ENCODE data around the gene LILRA2. TPM values are rescaled to one million over a fixed set of nuclear protein-coding genes. Genes with fewer than 3 reads are reported as not detected.
"Not testable (repeated sequence)": the region's sequence is repeated elsewhere in the genome, so short reads cannot be mapped to it uniquely, and the experiment has no call there.

LILRA2 gene
- total RNA-seq, 1 donor from 2014 or later, result not detected

GRCh38 chr19:54570316-54570715, 3.3 kb upstream of the LILRA2 start:
- DNase-seq (ENCODE audit: extremely low read depth, low read depth, low spot score), result no peak

GRCh38 chr19:54571715-54572615, 1.6 kb upstream of the LILRA2 start:
- not testable (repeated sequence) for DNase-seq (ENCODE audit: extremely low read depth, low read depth, low spot score)

DNA sequence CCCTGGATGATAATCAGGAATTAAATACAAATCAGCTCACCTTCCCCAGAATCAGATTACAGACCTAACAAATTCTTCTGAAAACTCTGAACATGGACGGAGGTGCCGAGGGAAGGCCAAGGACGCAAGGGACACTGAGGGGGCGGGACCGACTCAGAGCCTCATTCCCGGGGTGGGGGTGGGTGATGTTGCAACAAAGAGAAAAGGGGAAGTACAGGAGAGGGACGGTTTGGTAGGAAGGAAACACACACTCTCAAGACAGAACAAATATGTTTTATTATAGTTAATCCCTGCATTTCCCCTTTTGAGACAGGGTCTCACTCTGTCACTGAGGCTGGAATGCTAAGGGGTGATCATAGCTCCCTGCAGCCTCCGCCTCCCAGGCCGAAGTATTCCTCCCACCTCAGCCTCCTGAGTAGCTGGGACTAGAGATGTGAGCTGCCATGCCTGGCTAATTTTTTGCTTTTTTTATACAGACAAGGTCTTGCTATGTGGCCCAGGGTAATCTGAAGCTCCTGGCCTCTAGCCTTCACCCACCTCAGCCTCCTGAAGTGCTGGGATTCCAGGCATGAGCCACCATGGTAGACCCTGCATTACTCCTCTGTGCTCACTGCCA, 786 bp upstream of the LILRA2 start:
- DNase-seq (ENCODE audit: extremely low read depth, low read depth, low spot score), result no peak

DNA sequence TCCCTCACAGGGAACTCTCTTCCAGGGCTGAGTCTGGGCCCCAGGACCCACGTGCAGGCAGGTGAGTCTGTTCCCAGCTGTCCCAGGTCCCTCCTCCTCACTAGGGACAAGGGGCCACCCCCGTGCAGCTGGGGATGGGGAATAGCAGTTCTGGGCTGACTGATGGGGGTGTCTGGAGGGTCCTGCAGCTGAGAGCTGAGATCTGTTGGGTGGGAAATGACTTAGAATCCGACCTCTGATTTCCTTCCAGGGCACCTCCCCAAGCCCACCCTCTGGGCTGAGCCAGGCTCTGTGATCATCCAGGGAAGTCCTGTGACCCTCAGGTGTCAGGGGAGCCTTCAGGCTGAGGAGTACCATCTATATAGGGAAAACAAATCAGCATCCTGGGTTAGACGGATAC, 461 bp downstream of the LILRA2 start:
- DNase-seq (ENCODE audit: extremely low read depth, low read depth, low spot score), result no peak

GRCh38 chr19:54574527-54575056, 1.0 kb downstream of the LILRA2 start:
- DNase-seq (ENCODE audit: extremely low read depth, low read depth, low spot score), result no peak

DNA sequence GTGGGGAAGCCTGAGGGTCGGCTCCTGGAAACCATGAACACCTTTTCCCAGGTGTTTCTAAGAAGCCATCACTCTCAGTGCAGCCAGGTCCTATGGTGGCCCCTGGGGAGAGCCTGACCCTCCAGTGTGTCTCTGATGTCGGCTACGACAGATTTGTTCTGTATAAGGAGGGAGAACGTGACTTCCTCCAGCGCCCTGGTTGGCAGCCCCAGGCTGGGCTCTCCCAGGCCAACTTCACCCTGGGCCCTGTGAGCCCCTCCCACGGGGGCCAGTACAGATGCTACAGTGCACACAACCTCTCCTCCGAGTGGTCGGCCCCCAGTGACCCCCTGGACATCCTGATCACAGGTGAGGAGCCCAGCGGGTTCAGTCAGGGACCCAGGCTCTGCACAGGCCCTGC, 1.6 kb downstream of the LILRA2 start:
- DNase-seq (ENCODE audit: extremely low read depth, low read depth, low spot score), result not testable (repeated sequence)

- no peak for DNase-seq (ENCODE audit: extremely low read depth, low read depth, low spot score)
Observed at GRCh38 chr19:54576411-54576976, 2.9 kb downstream of the LILRA2 start.

DNA sequence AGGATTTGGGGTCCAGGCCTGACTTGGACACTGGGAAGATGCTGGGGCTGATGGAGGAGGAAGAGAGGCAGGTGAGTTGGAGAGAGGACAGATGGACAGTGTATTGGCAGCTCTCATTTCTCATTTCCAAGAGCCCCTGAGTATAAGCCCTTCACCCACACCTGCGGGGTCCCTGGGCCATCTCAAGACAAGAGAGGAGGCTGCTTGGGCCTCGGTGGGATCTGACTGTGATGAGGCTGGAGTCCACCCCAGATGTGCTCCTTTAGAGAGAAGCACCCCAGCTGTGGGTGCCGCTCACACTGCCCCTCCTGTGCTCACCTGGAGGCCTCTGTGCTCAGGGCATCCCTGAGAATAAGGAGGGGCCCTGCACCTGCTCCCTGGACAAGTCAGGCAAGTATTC, 3.7 kb downstream of the LILRA2 start:
- DNase-seq (ENCODE audit: extremely low read depth, low read depth, low spot score), result no peak

GRCh38 chr19:54578268-54578667, 4.7 kb downstream of the LILRA2 start:
- not testable (repeated sequence) for DNase-seq (ENCODE audit: extremely low read depth, low read depth, low spot score)

DNA sequence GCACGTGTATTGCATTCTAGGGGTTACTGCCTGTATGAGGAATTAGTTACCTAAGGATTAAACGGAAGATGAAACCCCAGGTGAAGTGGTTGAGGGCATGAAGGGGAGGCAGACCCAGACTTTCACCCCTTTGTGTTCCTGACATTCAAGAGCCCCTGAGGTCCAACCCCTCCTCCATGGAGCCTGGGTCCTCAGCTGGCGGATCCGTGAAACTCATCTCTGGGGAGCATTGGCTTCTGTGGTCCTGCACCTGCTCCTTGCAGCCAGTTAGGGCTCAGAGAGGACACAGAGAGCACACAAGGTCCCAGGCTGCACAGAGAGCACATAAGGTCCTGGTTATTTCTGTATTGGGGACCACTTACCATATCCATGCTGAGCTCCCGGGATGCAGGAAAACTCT, 12.8 kb downstream of the LILRA2 start:
- no peak for DNase-seq (ENCODE audit: extremely low read depth, low read depth, low spot score)

DNA sequence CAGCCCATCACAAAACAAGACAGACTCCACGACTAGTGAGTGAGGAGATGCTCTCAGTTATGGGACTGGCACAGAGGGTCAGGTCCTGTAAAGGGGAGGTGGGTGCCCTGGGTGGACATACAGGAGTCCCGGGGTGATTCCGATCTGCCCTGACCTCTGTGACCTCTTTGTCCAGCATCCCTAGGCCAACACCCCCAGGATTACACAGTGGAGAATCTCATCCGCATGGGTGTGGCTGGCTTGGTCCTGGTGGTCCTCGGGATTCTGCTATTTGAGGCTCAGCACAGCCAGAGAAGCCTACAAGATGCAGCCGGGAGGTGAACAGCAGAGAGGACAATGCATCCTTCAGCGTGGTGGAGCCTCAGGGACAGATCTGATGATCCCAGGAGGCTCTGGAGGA, 13.4 kb downstream of the LILRA2 start:
- no peak for DNase-seq (ENCODE audit: extremely low read depth, low read depth, low spot score)

GRCh38 chr19:54593445-54593844, 19.9 kb downstream of the LILRA2 start, which contains the start of gene LILRA1:
Gene LILRA1 (plus strand): TSS chr19:54593632. CDS start chr19:54594245, 613 bp downstream.
- not testable (repeated sequence) for DNase-seq (ENCODE audit: extremely low read depth, low read depth, low spot score)

DNA sequence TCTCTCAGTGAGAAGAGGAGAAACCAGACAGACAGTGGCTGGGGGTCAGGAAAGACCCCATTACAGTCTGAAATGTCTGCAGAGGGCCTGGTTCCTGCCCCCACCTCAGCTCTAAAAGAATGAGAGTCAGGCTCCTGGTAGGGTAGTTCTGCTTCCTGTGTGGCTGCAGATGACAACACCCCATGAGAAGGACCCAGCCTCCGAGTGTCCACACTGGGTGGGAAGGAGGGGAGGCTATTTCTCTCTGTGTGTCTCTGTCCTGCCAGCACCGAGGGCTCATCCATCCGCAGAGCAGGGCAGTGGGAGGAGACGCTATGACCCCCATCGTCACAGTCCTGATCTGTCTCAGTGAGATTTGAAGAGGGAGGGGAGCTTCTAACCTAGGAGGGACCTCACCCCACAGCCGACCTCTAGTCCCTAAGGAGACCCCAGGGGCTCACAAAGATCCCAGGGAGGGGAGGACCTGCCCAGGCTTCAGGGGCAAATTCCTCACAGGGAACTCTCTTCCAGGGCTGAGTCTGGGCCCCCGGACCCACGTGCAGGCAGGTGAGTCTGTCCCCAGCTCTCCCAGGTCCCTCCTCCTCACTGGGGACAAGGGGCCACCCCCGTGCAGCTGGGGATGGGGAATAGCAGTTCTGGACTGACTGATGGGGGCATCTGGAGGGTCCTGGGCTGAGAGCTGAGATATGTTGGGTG, 20.5 kb downstream of the LILRA2 start:
- not testable (repeated sequence) for DNase-seq (ENCODE audit: extremely low read depth, low read depth, low spot score)

DNA sequence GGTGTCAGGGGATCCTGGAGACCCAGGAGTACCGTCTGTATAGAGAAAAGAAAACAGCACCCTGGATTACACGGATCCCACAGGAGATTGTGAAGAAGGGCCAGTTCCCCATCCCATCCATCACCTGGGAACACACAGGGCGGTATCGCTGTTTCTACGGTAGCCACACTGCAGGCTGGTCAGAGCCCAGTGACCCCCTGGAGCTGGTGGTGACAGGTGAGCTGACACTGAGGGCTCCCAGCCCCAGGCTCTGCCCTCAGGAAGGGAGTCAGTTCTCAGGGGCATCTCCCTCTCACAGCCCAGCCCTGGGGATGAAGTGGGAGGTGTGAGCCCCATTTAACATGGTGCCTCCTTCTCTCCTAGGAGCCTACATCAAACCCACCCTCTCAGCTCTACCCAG, 21.1 kb downstream of the LILRA2 start:
- DNase-seq (ENCODE audit: extremely low read depth, low read depth, low spot score), result no peak

DNA sequence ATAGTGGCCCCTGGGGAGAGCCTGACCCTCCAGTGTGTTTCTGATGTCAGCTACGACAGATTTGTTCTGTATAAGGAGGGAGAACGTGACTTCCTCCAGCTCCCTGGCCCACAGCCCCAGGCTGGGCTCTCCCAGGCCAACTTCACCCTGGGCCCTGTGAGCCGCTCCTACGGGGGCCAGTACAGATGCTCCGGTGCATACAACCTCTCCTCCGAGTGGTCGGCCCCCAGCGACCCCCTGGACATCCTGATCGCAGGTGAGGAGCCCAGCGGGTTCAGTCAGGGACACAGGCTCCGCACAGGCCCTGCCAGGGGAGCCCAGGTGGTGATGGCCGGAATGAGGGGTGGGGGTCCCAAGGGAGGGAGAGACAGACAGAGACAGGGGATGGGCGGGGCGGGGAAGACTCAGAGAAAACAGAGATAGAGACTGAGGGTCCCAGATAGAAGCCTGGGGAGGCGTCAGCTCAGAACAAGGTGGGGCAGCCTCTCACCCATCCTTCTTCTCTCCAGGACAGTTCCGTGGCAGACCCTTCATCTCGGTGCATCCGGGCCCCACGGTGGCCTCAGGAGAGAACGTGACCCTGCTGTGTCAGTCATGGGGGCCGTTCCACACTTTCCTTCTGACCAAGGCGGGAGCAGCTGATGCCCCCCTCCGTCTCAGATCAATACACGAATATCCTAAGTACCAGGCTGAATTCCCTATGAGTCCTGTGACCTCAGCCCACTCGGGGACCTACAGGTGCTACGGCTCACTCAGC, 22.3 kb downstream of the LILRA2 start:
- DNase-seq (ENCODE audit: extremely low read depth, low read depth, low spot score), result not testable (repeated sequence)

GRCh38 chr19:54600212-54600611, 26.6 kb downstream of the LILRA2 start:
- no peak for DNase-seq (ENCODE audit: extremely low read depth, low read depth, low spot score)

DNA sequence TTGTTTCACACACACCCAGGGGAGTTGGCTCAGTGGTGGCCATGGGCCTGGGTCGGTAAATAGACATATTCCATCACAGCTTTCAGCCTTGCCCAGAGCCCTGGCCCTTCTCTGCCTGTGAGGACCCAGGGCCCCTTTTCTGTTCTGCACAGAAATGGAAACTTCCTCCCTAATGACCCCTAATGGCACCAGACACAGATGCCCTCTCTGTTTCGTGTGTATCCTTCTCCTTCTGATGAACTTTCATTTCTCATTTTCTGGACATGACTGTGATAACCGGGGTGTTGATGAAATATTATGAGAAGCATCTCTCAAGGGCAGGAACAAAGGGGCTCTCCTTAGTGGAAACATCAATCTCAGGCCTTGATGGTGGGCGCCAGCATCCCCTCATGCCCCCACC, 32.6 kb downstream of the LILRA2 start:
- no peak for DNase-seq (ENCODE audit: extremely low read depth, low read depth, low spot score)

GRCh38 chr19:54606891-54607784, 33.5 kb downstream of the LILRA2 start:
- no peak for DNase-seq (ENCODE audit: extremely low read depth, low read depth, low spot score)

DNA sequence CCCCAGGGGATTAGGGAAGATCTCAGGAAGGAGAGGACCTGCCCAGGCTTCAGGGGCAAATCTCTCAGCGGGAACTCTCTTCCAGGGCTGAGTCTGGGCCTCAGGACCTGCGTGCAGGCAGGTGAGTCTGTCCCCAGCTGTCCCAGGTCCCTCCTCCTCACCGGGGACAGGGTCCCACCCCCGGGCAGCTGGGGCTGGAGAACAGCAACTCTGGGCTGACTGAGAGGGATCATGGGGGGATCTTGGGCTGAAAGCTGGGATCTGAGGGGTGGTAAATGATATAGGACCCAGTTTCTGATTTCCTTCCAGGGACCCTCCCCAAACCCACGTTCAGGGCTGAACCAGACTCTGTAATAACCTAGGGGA, 34.2 kb downstream of the LILRA2 start:
- no peak for DNase-seq (ENCODE audit: extremely low read depth, low read depth, low spot score)

Data from glomerular endothelial cell (primary cell).